H1 (cell line): ENCODE data around the gene C12orf76. TPM values are rescaled to one million over a fixed set of nuclear protein-coding genes. Genes with fewer than 3 reads are reported as not detected.

ENCODE experiments used
- CTCF ChIA-PET: fragments of 300-600 bp; sonication (Branson Sonifier 250); formaldehyde crosslinking; loops from one replicate; lab custom pipeline; 2021; ENCODE audit not compliant: partially characterized antibody; lab: Charles Lee
- POLR2A ChIA-PET: fragments of 300-600 bp; sonication (Branson Sonifier 250); formaldehyde crosslinking; loops from one replicate; lab custom pipeline; 2021; ENCODE audit warnings: inconsistent platforms; ENCODE audit not compliant: partially characterized antibody; lab: Charles Lee
- DNase-seq, 2 experiments: peaks; one replicate each; pipeline versions ENCODE4 v3.0.0 to v3.0.0-alpha.2; 2010 to 2022; ENCODE audit warnings: low spot score in 2 of 2, low read depth in 1 of 2, mixed read lengths in 1 of 2
- FAIRE-seq: peaks from 2 replicates; lab custom pipeline; 2011; peaks lifted over from hg19 to GRCh38; lab: Jason Lieb, UNC
- H2AFZ ChIP-seq: 2 replicates; pipeline ENCODE4 v1.8.1; 2012; ENCODE audit warnings: low read length, inconsistent platforms
- H2AK5ac ChIP-seq: 2 replicates; pipeline ENCODE4 v1.6.1; 2013; ENCODE audit warnings: low read depth, low read length
- H2BK120ac ChIP-seq: replicated peaks from 2 replicates; pipeline ENCODE3; 2013; ENCODE audit warnings: low read depth, low read length, inconsistent platforms
- H2BK12ac ChIP-seq: 2 replicates; pipeline ENCODE4 v1.6.1; 2013; ENCODE audit warnings: low read depth, low read length
- H2BK15ac ChIP-seq: 2 replicates; pipeline ENCODE4 v1.6.1; 2013; ENCODE audit warnings: low read length
- H2BK20ac ChIP-seq: 2 replicates; pipeline ENCODE4 v1.6.1; 2013; ENCODE audit warnings: low read length
- H2BK5ac ChIP-seq: 2 replicates; pipeline ENCODE4 v1.6.1; 2013; ENCODE audit warnings: low read depth, low read length
- H3K14ac ChIP-seq: 2 replicates; pipeline ENCODE4 v1.6.1; 2013; ENCODE audit warnings: inconsistent platforms; ENCODE audit not compliant: insufficient read length
- H3K18ac ChIP-seq: 2 replicates; pipeline ENCODE4 v1.6.1; 2013; ENCODE audit warnings: low read length; ENCODE audit errors: extremely low read depth
- H3K23ac ChIP-seq: 2 replicates; pipeline ENCODE4 v1.6.1; 2013; ENCODE audit warnings: inconsistent platforms; ENCODE audit not compliant: insufficient read length
- H3K23me2 ChIP-seq: 2 replicates; pipeline ENCODE4 v1.6.1; 2013; ENCODE audit warnings: low read depth, low read length
- H3K27ac ChIP-seq: 2 replicates; pipeline ENCODE4 v1.6.1; 2011; ENCODE audit warnings: low read depth, low read length, inconsistent platforms
- H3K27me3 ChIP-seq, 4 experiments: replicated peaks in 1 of 4; 1 replicate in 1 of 4; 2 replicates in 3 of 4; pipeline versions ENCODE4 v1.6.1 to v1.8.1; 2011 to 2013; ENCODE audit warnings: low read length in 3 of 4, mild to moderate bottlenecking in 3 of 4, inconsistent platforms in 2 of 4, mixed read lengths in 2 of 4, moderate library complexity in 1 of 4; ENCODE audit not compliant: control insufficient read depth in 3 of 4, insufficient read depth in 3 of 4; ENCODE audit errors: extremely low read depth in 1 of 4
- H3K36me3 ChIP-seq, 4 experiments: 2 replicates each; pipeline versions ENCODE4 v1.6.1 to v1.8.1; 2011 to 2013; ENCODE audit warnings: mild to moderate bottlenecking in 4 of 4, low read length in 3 of 4, moderate library complexity in 2 of 4, control low read depth in 1 of 4, inconsistent platforms in 1 of 4; ENCODE audit not compliant: insufficient read depth in 4 of 4, control insufficient read depth in 2 of 4
- H3K4ac ChIP-seq: replicated peaks from 2 replicates; pipeline ENCODE3; 2013; ENCODE audit warnings: low read length, low read depth, mixed read lengths, inconsistent platforms; ENCODE audit not compliant: insufficient read length
- H3K4me1 ChIP-seq, 4 experiments: replicated peaks in 1 of 4; 1 replicate in 1 of 4; 2 replicates in 3 of 4; pipeline versions ENCODE4 v1.6.1 to v1.8.1; 2011 to 2013; ENCODE audit warnings: low read length in 3 of 4, inconsistent platforms in 2 of 4, mixed read lengths in 1 of 4; ENCODE audit not compliant: insufficient read depth in 4 of 4, control insufficient read depth in 3 of 4
- H3K4me2 ChIP-seq, 2 experiments: 2 replicates each; pipeline versions ENCODE4 v1.6.1 to v1.8.1; 2011 to 2013; ENCODE audit warnings: low read depth in 2 of 2, low read length in 2 of 2, control low read depth in 1 of 2, inconsistent platforms in 1 of 2, mild to moderate bottlenecking in 1 of 2; ENCODE audit not compliant: insufficient read depth in 1 of 2
- H3K4me3 ChIP-seq, 4 experiments: fragments of 200-600, 300-600 bp in 1 of 4; sonication (generic), shearing (Covaris generic), sonication (Bioruptor Twin) in 1 of 4; 2 replicates each; pipeline versions ENCODE4 v1.5.1 to v1.8.1; 2011 to 2016; ENCODE audit warnings: low read length in 4 of 4, low read depth in 3 of 4, control low read depth in 2 of 4, inconsistent platforms in 2 of 4, mild to moderate bottlenecking in 2 of 4, mixed read lengths in 1 of 4, moderate library complexity in 1 of 4; ENCODE audit not compliant: insufficient read depth in 2 of 4; ENCODE audit errors: extremely low read depth in 1 of 4
- H3K56ac ChIP-seq: replicated peaks from 2 replicates; pipeline ENCODE3; 2013; ENCODE audit warnings: low read depth, mild to moderate bottlenecking, mixed read lengths, low read length, inconsistent platforms; ENCODE audit not compliant: insufficient read length
- H3K79me1 ChIP-seq: 2 replicates; pipeline ENCODE4 v1.6.1; 2013; ENCODE audit warnings: low read depth, low read length, control low read depth
- H3K79me2 ChIP-seq, 2 experiments: 2 replicates each; pipeline versions ENCODE4 v1.6.1 to v1.8.1; 2012 to 2013; ENCODE audit warnings: low read length in 2 of 2, mild to moderate bottlenecking in 2 of 2, inconsistent platforms in 1 of 2; ENCODE audit not compliant: insufficient read depth in 2 of 2, control insufficient read depth in 1 of 2
- H3K9ac ChIP-seq, 4 experiments: replicated peaks in 1 of 4; 1 replicate in 1 of 4; 2 replicates in 3 of 4; pipeline versions ENCODE4 v1.6.1 to v1.8.1; 2011 to 2013; ENCODE audit warnings: low read depth in 3 of 4, low read length in 3 of 4, control low read depth in 2 of 4, mild to moderate bottlenecking in 2 of 4, moderate library complexity in 2 of 4, inconsistent platforms in 1 of 4; ENCODE audit errors: extremely low read depth in 1 of 4
- H3K9me3 ChIP-seq, 2 experiments: 2 replicates each; pipeline versions ENCODE4 v1.6.1 to v1.8.1; 2012 to 2013; ENCODE audit warnings: mild to moderate bottlenecking in 2 of 2, moderate library complexity in 2 of 2, control low read depth in 1 of 2, inconsistent platforms in 1 of 2, low read depth in 1 of 2, low read length in 1 of 2, mixed read lengths in 1 of 2; ENCODE audit not compliant: insufficient read depth in 2 of 2
- H4K20me1 ChIP-seq, 2 experiments: replicated peaks in 1 of 2; 2 replicates each; pipeline versions ENCODE3 to v1.8.1; 2011 to 2013; ENCODE audit warnings: inconsistent platforms in 2 of 2, low read length in 2 of 2, mild to moderate bottlenecking in 1 of 2; ENCODE audit not compliant: insufficient read depth in 2 of 2, control insufficient read depth in 1 of 2
- H4K5ac ChIP-seq: 2 replicates; pipeline ENCODE4 v1.6.1; 2013; ENCODE audit warnings: low read length, low read depth, mixed read lengths, inconsistent platforms; ENCODE audit not compliant: insufficient read length
- H4K8ac ChIP-seq: 2 replicates; pipeline ENCODE4 v1.8.0; 2013; ENCODE audit warnings: mild to moderate bottlenecking, moderate library complexity, low read length, inconsistent platforms; ENCODE audit not compliant: insufficient read depth; ENCODE audit errors: extremely low read depth
- H4K91ac ChIP-seq: replicated peaks from 2 replicates; pipeline ENCODE3; 2013; ENCODE audit warnings: low read length, mixed read lengths, inconsistent platforms; ENCODE audit not compliant: insufficient read length
- RFX5 ChIP-seq: IDR thresholded peaks from 2 replicates; pipeline ENCODE4 v1.6.1; 2011; ENCODE audit warnings: low read depth, low read length, improper control_type of control experiment, borderline replicate concordance
- SUZ12 ChIP-seq: fragments of 200-600 bp; sonication (generic); IDR thresholded peaks from 2 replicates; pipeline ENCODE4 v1.6.1; 2012; ENCODE audit warnings: mild to moderate bottlenecking, inconsistent platforms, low read length, moderate library complexity, mixed read lengths
- WGBS, 2 experiments: shearing (Covaris generic) in 1 of 2; methylation state at CpG; one replicate each; pipeline versions ENCODE4 v1.1.6 to v1.1.7; 2013 to 2015; ENCODE audit warnings: low lambda C conversion rate in 2 of 2, mixed read lengths in 2 of 2, inconsistent platforms in 1 of 2, low coverage in 1 of 2, missing lambda C conversion rate in 1 of 2; ENCODE audit not compliant: insufficient replicate concordance in 2 of 2, insufficient coverage in 1 of 2, insufficient read length in 1 of 2; ENCODE audit errors: extremely low coverage in 1 of 2, missing lambda C conversion rate in 1 of 2; 5-methylcytosine and 5-hydroxymethylcytosine counted together
- polyA plus RNA-seq, 7 experiments: library from polyadenylated mRNA; depleted of rRNA in 3 of 7; stranded (reverse) in 5 of 7; unstranded in 2 of 7; fragments of >200 nt in 5 of 7; fragments of 200-250 nt in 2 of 7; gene quantifications; 1 replicate in 5 of 7; 2 replicates in 1 of 7; 4 replicates in 1 of 7; pipeline versions ENCODE4 v1.2.1 to v1.2.3, GENCODE V29; 2011 to 2013; ENCODE audit warnings: missing spikeins in 2 of 7, mixed read lengths in 2 of 7
- total RNA-seq: library from RNA; stranded (reverse); fragmentation: NEBNext Ultra II Directional; extraction: Animal tissue kit (Norgen Biotek cat#: 25700); gene quantifications from 2 replicates; pipeline ENCODE4 v1.2.1, GENCODE V29; 2021

The C12orf76 gene
- total and polyA plus RNA-seq, 2 of the 8 experiments (the other 6 are each of a cell fraction or from before 2014, with no cell fraction given): 14.4 to 18.6 TPM

GRCh38 chr12:109999983-110000505 lies 48.3 kb downstream of the C12orf76 start:
- peaks cover 0 to 4% of the 10 kb centered on the region in 2 experiments; a peak in 2 of 4 replicates for H3K79me2 ChIP-seq

More at GRCh38 chr12:109999983-110000505, 48.3 kb downstream of the C12orf76 start:
- no peak overlapping the region for H3K27ac ChIP-seq
- no peak overlapping the region for H3K56ac ChIP-seq
- peak overlapping the region in 2 of 4 experiments; percentile 16 to 74; a peak in 4 of 7 replicates for H3K9ac ChIP-seq
- H3K79me1 ChIP-seq: no peaks in the 10 kb centered on the region
- no peak overlapping the region for H4K8ac ChIP-seq
- peak overlapping the region; percentile 26; the same call in 1 of the 2 replicates for H2BK5ac ChIP-seq
- H4K20me1 ChIP-seq: peaks cover 0 to 2% of the 10 kb centered on the region in 2 experiments
- no peak overlapping the region for H4K5ac ChIP-seq
- DNase-seq: no peak
- peak overlapping the region; percentile 93 for H2AFZ ChIP-seq
- H3K36me3 ChIP-seq: no peaks in the 10 kb centered on the region
- 9% methylated on average over 17 of the region's 17 CpGs; no CpG with 5 or more reads in 1 of the 2 experiments for WGBS, 2 experiments
- H3K4me1 ChIP-seq: peaks cover 2 to 8% (median 4%) of the 10 kb centered on the region in 4 experiments; a peak in 5 of 7 replicates
- peak overlapping the region; percentile 86 to 100 for H3K4me2 ChIP-seq
- no peak overlapping the region for H3K18ac ChIP-seq
- H2BK12ac ChIP-seq: no peak overlapping the region
- ChIA-PET CTCF (no interaction called here), POLR2A (no interaction called here)
- peak overlapping the region; percentile 61; the same call in 1 of the 2 replicates for H2BK15ac ChIP-seq
- no peak overlapping the region for H3K23ac ChIP-seq
- TF ChIP-seq SUZ12 (0 out of 2 replicates have a peak, but pooled peaks have one; percentile 29), RFX5 (no peak)
- no peak for FAIRE-seq
- no peak overlapping the region for H3K4ac ChIP-seq
- H2BK20ac ChIP-seq: no peak overlapping the region
- H3K4me3 ChIP-seq: peak overlapping the region; percentile 54 to 93 (median 83)
- no peaks in the 10 kb centered on the region for H3K9me3 ChIP-seq
- H3K14ac ChIP-seq: no peak overlapping the region
- H2BK120ac ChIP-seq: no peak overlapping the region
- peaks cover 17% of the 10 kb centered on the region for H3K23me2 ChIP-seq
- peaks cover 0 to 9% (median 7%) of the 10 kb centered on the region in 4 experiments; a peak in 5 of 7 replicates for H3K27me3 ChIP-seq
- no peak overlapping the region for H2AK5ac ChIP-seq
- H4K91ac ChIP-seq: no peak overlapping the region
